SK-N-SH (cell line): Measurements from ENCODE around the gene ZAR1L. TPM values are rescaled to one million over a fixed set of nuclear protein-coding genes. Genes with fewer than 3 reads are reported as not detected.
"Not testable (repeated sequence)": the region's sequence is repeated elsewhere in the genome, so short reads cannot be mapped to it uniquely, and the experiment has no call there.

Experiments
- CTCF ChIA-PET: fragments of 300-600, 350-600 bp; formaldehyde crosslinking; extraction: SDS; loops from one replicate; lab custom pipeline; 2021; lab: Yijun Ruan, JAX
- POLR2A ChIA-PET: fragments of 350-600 bp; sonication (Branson Sonifier 250); formaldehyde crosslinking; extraction: SDS; loops from one replicate; lab custom pipeline; 2020; ENCODE audit warnings: antibody characterized with exemption, inconsistent platforms; lab: Yijun Ruan, JAX
- DNase-seq: peaks from one replicate; pipeline ENCODE4 v3.0.0; 2012
- H2AFZ ChIP-seq: fragments of 200-600 bp; sonication (generic); 2 replicates; pipeline ENCODE4 v1.8.1; 2016; ENCODE audit warnings: antibody characterized with exemption, mild to moderate bottlenecking, low read depth
- H3F3A ChIP-seq: fragments of 200-600 bp; sonication (generic); replicated peaks from 2 replicates; pipeline ENCODE3; 2016; ENCODE audit warnings: antibody characterized with exemption, mild to moderate bottlenecking; ENCODE audit not compliant: insufficient read depth
- H3K27ac ChIP-seq, 2 experiments: fragments of 200-500 bp in 1 of 2; fragments of 200-600 bp in 1 of 2; sonication (Bioruptor generic) in 1 of 2; sonication (generic), shearing (Covaris generic) in 1 of 2; 2 replicates each; pipeline versions ENCODE4 v1.5.1 to v1.6.1; 2014 to 2016; ENCODE audit warnings: low read depth in 2 of 2, inconsistent platforms in 1 of 2, low read length in 1 of 2, mild to moderate bottlenecking in 1 of 2, mixed read lengths in 1 of 2
- H3K27me3 ChIP-seq: fragments of 200-600 bp; sonication (generic), shearing (Covaris generic); 2 replicates; pipeline ENCODE4 v1.6.1; 2016; ENCODE audit warnings: mixed run types; ENCODE audit not compliant: insufficient read depth
- H3K36me3 ChIP-seq, 2 experiments: fragments of 200-500 bp in 1 of 2; fragments of 200-600 bp in 1 of 2; sonication (Bioruptor generic) in 1 of 2; sonication (generic) in 1 of 2; replicated peaks in 1 of 2; 2 replicates each; pipeline versions ENCODE3 to v1.5.1; 2014 to 2016; ENCODE audit warnings: low read length in 1 of 2, mild to moderate bottlenecking in 1 of 2; ENCODE audit not compliant: insufficient read depth in 2 of 2, control insufficient read depth in 1 of 2
- H3K4me1 ChIP-seq, 2 experiments: fragments of 200-500 bp in 1 of 2; fragments of 200-600 bp in 1 of 2; sonication (Bioruptor generic) in 1 of 2; sonication (generic), shearing (Covaris generic) in 1 of 2; 2 replicates each; pipeline versions ENCODE4 v1.5.1 to v1.6.1; 2014 to 2016; ENCODE audit warnings: low read depth in 1 of 2, low read length in 1 of 2, mixed run types in 1 of 2; ENCODE audit not compliant: insufficient read depth in 2 of 2, control insufficient read depth in 1 of 2
- H3K4me2 ChIP-seq: fragments of 200-600 bp; sonication (generic), shearing (Covaris generic); 2 replicates; pipeline ENCODE4 v1.6.1; 2017; ENCODE audit warnings: mixed run types
- H3K4me3 ChIP-seq, 2 experiments: fragments of 200-500 bp in 1 of 2; fragments of 200-600 bp in 1 of 2; sonication (Bioruptor generic) in 1 of 2; sonication (generic), shearing (Covaris generic) in 1 of 2; 2 replicates each; pipeline versions ENCODE4 v1.5.1 to v1.8.1; 2014 to 2016; ENCODE audit warnings: low read depth in 2 of 2, inconsistent platforms in 1 of 2, low read length in 1 of 2, mild to moderate bottlenecking in 1 of 2, mixed read lengths in 1 of 2, moderate library complexity in 1 of 2
- H3K79me2 ChIP-seq: fragments of 200-600 bp; sonication (generic); 2 replicates; pipeline ENCODE4 v1.8.1; 2017; ENCODE audit warnings: mild to moderate bottlenecking; ENCODE audit not compliant: insufficient read depth
- H3K9ac ChIP-seq: fragments of 200-600 bp; sonication (generic); 2 replicates; pipeline ENCODE4 v1.6.1; 2017; ENCODE audit warnings: mixed run types
- H3K9me2 ChIP-seq: fragments of 200-600 bp; sonication (generic); 2 replicates; pipeline ENCODE4 v1.6.1; 2017; ENCODE audit warnings: mixed run types
- H3K9me3 ChIP-seq: fragments of 200-600 bp; sonication (generic); 2 replicates; pipeline ENCODE4 v1.6.1; 2017; ENCODE audit warnings: mixed run types, mild to moderate bottlenecking, moderate library complexity
- H4K20me1 ChIP-seq: fragments of 200-600 bp; sonication (generic); 2 replicates; pipeline ENCODE4 v1.6.1; 2017; ENCODE audit warnings: mild to moderate bottlenecking, mixed run types; ENCODE audit not compliant: insufficient read depth
- EP300 ChIP-seq, 2 experiments: IDR thresholded peaks; 2 replicates each; pipeline versions ENCODE4 v1.4.0 to v1.6.1; 2012; ENCODE audit warnings: borderline replicate concordance in 1 of 2, low read depth in 1 of 2, low read length in 1 of 2
- FOSL2 ChIP-seq: IDR thresholded peaks from 2 replicates; pipeline ENCODE4 v1.4.0; 2012; ENCODE audit warnings: low read depth, mild to moderate bottlenecking, moderate library complexity, borderline replicate concordance
- FOXJ3 ChIP-seq: sonication (generic); formaldehyde crosslinking; IDR thresholded peaks from 2 replicates; pipeline ENCODE4 v1.5.1; 2020; ENCODE audit warnings: mild to moderate bottlenecking, missing genetic modification reagents
- FOXM1 ChIP-seq: IDR thresholded peaks from 2 replicates; pipeline ENCODE4 v1.4.0; 2012; ENCODE audit warnings: low read depth, mild to moderate bottlenecking
- GABPA ChIP-seq: IDR thresholded peaks from 2 replicates; pipeline ENCODE4 v1.4.0; 2012; ENCODE audit warnings: low read depth, mild to moderate bottlenecking
- GATA2 ChIP-seq: sonication (generic); formaldehyde crosslinking; IDR thresholded peaks from 2 replicates; pipeline ENCODE4 v1.5.0; 2020; ENCODE audit warnings: mild to moderate bottlenecking, missing genetic modification reagents
- MEF2A ChIP-seq: IDR thresholded peaks from 2 replicates; pipeline ENCODE4 v1.4.0; 2012; ENCODE audit warnings: low read depth, borderline replicate concordance
- NRF1 ChIP-seq: IDR thresholded peaks from 2 replicates; pipeline ENCODE4 v1.6.1; 2012; ENCODE audit warnings: low read depth, mild to moderate bottlenecking, low read length
- RCOR1 ChIP-seq: fragments of 150-350 bp; IDR thresholded peaks from 2 replicates; pipeline ENCODE4 v1.6.1; 2017; ENCODE audit warnings: antibody characterized with exemption, low read length
- RFX5 ChIP-seq: IDR thresholded peaks from 2 replicates; pipeline ENCODE4 v1.6.1; 2012; ENCODE audit warnings: mild to moderate bottlenecking, improper control_type of control experiment, low read length
- SIN3A ChIP-seq: IDR thresholded peaks from 2 replicates; pipeline ENCODE4 v1.6.1; 2012; ENCODE audit warnings: low read depth, mild to moderate bottlenecking, low read length, moderate library complexity, borderline replicate concordance
- SMC3 ChIP-seq: IDR thresholded peaks from 2 replicates; pipeline ENCODE4 v1.6.1; 2012; ENCODE audit warnings: low read depth, low read length, improper control_type of control experiment
- TAF1 ChIP-seq: IDR thresholded peaks from 2 replicates; pipeline ENCODE4 v1.6.1; 2012; ENCODE audit warnings: low read depth, mild to moderate bottlenecking, low read length, moderate library complexity, borderline replicate concordance
- TEAD4 ChIP-seq: IDR thresholded peaks from 2 replicates; pipeline ENCODE4 v1.4.0; 2012; ENCODE audit warnings: mild to moderate bottlenecking, borderline replicate concordance; ENCODE audit not compliant: insufficient read depth
- YY1 ChIP-seq: IDR thresholded peaks from 2 replicates; pipeline ENCODE4 v1.4.0; 2012; ENCODE audit warnings: low read depth, mild to moderate bottlenecking
- WGBS: methylation state at CpG from one replicate; pipeline ENCODE4 v1.1.6; 2017; ENCODE audit warnings: low lambda C conversion rate; 5-methylcytosine and 5-hydroxymethylcytosine counted together
- polyA plus RNA-seq, 3 experiments: library from polyadenylated mRNA; depleted of rRNA; stranded (reverse); fragments of >200 nt; gene quantifications; 2 replicates each; pipeline ENCODE4 v1.2.3, GENCODE V29; 2012
- TF ChIP-seq, protein P1 (sequence below): IDR thresholded peaks from 2 replicates; pipeline ENCODE4 v1.4.0; 2012; ENCODE audit warnings: low read depth, borderline replicate concordance
- TF ChIP-seq, protein P2 (sequence below): IDR thresholded peaks from 2 replicates; pipeline ENCODE4 v1.4.0; 2012; ENCODE audit warnings: low read depth
- TF ChIP-seq, protein P3 (sequence below): IDR thresholded peaks from 2 replicates; pipeline ENCODE4 v1.4.0; 2012; ENCODE audit warnings: low read depth, borderline replicate concordance
- TF ChIP-seq, protein P4 (sequence below): fragments of 150-350 bp; IDR thresholded peaks from 2 replicates; pipeline ENCODE4 v1.6.1; 2017; ENCODE audit warnings: antibody characterized with exemption, low read length, low read depth, borderline replicate concordance

The ZAR1L gene
- polyA plus RNA-seq, 1 of the 3 experiments (the other 2 are of a cell fraction), result 0.07 TPM

GRCh38 chr13:32354040-32354439 lies 38.9 kb upstream of the ZAR1L start:
- Histone ChIP-seq H3K27me3 (no peaks in the 10 kb centered on the region), H3F3A (no peaks in the 10 kb centered on the region), H3K4me2 (no peak overlapping the region), H3K9ac (no peak overlapping the region), H3K4me1 (no peaks in the 10 kb centered on the region), H4K20me1 (no peaks in the 10 kb centered on the region), H3K79me2 (no peaks in the 10 kb centered on the region), H3K4me3 (no peak overlapping the region), H3K36me3 (peaks cover 17 to 23% of the 10 kb centered on the region in 2 experiments), H2AFZ (no peak overlapping the region), H3K9me3 (no peaks in the 10 kb centered on the region), H3K9me2 (no peaks in the 10 kb centered on the region), H3K27ac (no peak overlapping the region)
- TF ChIP-seq GATA2 (CRISPR knock-in tag), result no peak
- TF ChIP-seq, protein P1, sequence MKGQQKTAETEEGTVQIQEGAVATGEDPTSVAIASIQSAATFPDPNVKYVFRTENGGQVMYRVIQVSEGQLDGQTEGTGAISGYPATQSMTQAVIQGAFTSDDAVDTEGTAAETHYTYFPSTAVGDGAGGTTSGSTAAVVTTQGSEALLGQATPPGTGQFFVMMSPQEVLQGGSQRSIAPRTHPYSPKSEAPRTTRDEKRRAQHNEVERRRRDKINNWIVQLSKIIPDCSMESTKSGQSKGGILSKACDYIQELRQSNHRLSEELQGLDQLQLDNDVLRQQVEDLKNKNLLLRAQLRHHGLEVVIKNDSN, result no peak
- TF ChIP-seq EP300 (IDR thresholded peaks at IDR 0.05; ENCODE audit: borderline replicate concordance in 1 of 2, low read depth in 1 of 2, low read length in 1 of 2), result no peak
- no peak for TF ChIP-seq TEAD4
- TF ChIP-seq, protein P2, sequence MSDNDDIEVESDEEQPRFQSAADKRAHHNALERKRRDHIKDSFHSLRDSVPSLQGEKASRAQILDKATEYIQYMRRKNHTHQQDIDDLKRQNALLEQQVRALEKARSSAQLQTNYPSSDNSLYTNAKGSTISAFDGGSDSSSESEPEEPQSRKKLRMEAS, result no peak
- no peak for TF ChIP-seq YY1
- no peak for TF ChIP-seq FOXJ3 (CRISPR knock-in tag)
- TF ChIP-seq RFX5, result no peak
- no peak for TF ChIP-seq SIN3A
- TF ChIP-seq, protein P3, sequence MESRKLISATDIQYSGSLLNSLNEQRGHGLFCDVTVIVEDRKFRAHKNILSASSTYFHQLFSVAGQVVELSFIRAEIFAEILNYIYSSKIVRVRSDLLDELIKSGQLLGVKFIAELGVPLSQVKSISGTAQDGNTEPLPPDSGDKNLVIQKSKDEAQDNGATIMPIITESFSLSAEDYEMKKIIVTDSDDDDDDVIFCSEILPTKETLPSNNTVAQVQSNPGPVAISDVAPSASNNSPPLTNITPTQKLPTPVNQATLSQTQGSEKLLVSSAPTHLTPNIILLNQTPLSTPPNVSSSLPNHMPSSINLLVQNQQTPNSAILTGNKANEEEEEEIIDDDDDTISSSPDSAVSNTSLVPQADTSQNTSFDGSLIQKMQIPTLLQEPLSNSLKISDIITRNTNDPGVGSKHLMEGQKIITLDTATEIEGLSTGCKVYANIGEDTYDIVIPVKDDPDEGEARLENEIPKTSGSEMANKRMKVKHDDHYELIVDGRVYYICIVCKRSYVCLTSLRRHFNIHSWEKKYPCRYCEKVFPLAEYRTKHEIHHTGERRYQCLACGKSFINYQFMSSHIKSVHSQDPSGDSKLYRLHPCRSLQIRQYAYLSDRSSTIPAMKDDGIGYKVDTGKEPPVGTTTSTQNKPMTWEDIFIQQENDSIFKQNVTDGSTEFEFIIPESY, result no peak
- no peak for TF ChIP-seq RCOR1
- no peak for TF ChIP-seq FOXM1
- TF ChIP-seq, protein P4, sequence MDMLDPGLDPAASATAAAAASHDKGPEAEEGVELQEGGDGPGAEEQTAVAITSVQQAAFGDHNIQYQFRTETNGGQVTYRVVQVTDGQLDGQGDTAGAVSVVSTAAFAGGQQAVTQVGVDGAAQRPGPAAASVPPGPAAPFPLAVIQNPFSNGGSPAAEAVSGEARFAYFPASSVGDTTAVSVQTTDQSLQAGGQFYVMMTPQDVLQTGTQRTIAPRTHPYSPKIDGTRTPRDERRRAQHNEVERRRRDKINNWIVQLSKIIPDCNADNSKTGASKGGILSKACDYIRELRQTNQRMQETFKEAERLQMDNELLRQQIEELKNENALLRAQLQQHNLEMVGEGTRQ, result no peak
- no peak for TF ChIP-seq MEF2A
- no peak for TF ChIP-seq NRF1
- no peak for TF ChIP-seq GABPA
- no peak for TF ChIP-seq TAF1
- TF ChIP-seq FOSL2, result no peak
- TF ChIP-seq SMC3, result no peak
- 100% methylated on average over 1 of the region's 1 CpG for WGBS
- DNase-seq, result no peak
- POLR2A ChIA-PET, result no interaction called here
- CTCF ChIA-PET, result no interaction called here

DNA sequence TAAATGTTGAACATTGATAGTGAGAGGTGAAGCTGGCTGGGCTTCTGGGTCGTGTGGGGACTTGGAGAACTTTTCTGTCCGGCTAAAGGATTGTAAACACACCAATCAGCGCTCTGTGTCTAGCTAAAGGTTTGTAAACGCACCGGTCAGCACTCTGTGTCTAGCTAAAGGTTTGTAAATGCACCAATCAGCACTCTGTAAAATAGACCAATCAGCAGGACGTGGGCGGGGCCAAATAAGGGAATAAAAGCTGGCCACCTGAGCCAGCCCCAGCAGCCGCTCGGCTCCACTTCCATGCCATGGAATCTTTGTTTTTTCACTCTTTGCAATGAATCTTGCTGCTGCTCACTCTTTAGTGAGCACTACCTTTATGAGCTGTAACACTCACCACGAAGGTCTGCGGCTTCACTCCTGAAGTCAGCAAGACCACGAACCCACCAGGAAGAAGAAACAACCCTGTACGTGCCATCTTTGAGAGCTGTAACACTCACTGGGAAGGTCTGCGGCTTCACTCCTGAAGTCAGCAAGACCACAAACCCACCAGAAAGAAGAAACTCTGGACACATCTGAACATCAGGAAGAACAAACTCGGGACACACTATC lies 35.8 kb upstream of the ZAR1L start:
- H3K9me3 ChIP-seq, H3K9me2 ChIP-seq, H3K9ac ChIP-seq, H3K4me2 ChIP-seq, H3K4me3 ChIP-seq, H3K79me2 ChIP-seq, POLR2A ChIA-PET, H3F3A ChIP-seq, DNase-seq, H4K20me1 ChIP-seq, H2AFZ ChIP-seq, H3K27ac ChIP-seq, H3K4me1 ChIP-seq, H3K27me3 ChIP-seq: not testable (repeated sequence)
- CTCF ChIA-PET, result interaction anchor here (0.8 kb wide), 1 partner anchor 441 kb away, joined by 3 read pairs; no protein-coding TSS in a partner anchor
- peaks cover 16 to 42% of the 10 kb centered on the region in 2 experiments for H3K36me3 ChIP-seq
- 93% methylated on average over 15 of the region's 15 CpGs for WGBS
